OCI-LY1 (cell line): ENCODE data around the gene KRTAP16-1.

ENCODE experiments used
- H2AFZ ChIP-seq: fragments of 200-600 bp; sonication (generic), shearing (Covaris generic); 2 replicates; pipeline ENCODE4 v1.6.0; 2014; ENCODE audit warnings: antibody characterized with exemption, mild to moderate bottlenecking, low read length
- H3F3A ChIP-seq: fragments of 200-600 bp; sonication (generic), shearing (Covaris generic); 2 replicates; pipeline ENCODE4 v1.6.0; 2014; ENCODE audit warnings: mild to moderate bottlenecking, antibody characterized with exemption, low read length, moderate library complexity; ENCODE audit not compliant: insufficient read depth
- H3K27ac ChIP-seq: fragments of 200-600 bp; sonication (generic); 2 replicates; pipeline ENCODE4 v1.5.1; 2014; ENCODE audit warnings: low read length, mixed run types, mild to moderate bottlenecking, low read depth; ENCODE audit not compliant: poor library complexity, severe bottlenecking
- H3K27me3 ChIP-seq: fragments of 200-600 bp; sonication (generic); 2 replicates; pipeline ENCODE4 v1.6.0; 2014; ENCODE audit warnings: antibody characterized with exemption, mild to moderate bottlenecking, low read length, moderate library complexity; ENCODE audit not compliant: insufficient read depth
- H3K36me3 ChIP-seq: fragments of 200-600 bp; sonication (generic); 2 replicates; pipeline ENCODE4 v1.6.1; 2014; ENCODE audit warnings: mild to moderate bottlenecking, antibody characterized with exemption, low read length, moderate library complexity, mixed read lengths; ENCODE audit not compliant: insufficient read depth
- H3K4me1 ChIP-seq: fragments of 200-600 bp; sonication (generic); 2 replicates; pipeline ENCODE4 v1.5.1; 2014; ENCODE audit warnings: mild to moderate bottlenecking, low read length, moderate library complexity; ENCODE audit not compliant: insufficient read depth, severe bottlenecking
- H3K4me2 ChIP-seq: fragments of 200-600 bp; sonication (generic), shearing (Covaris generic); 2 replicates; pipeline ENCODE4 v1.6.1; 2014; ENCODE audit warnings: low read length
- H3K4me3 ChIP-seq: fragments of 200-600 bp; sonication (generic); 2 replicates; pipeline ENCODE4 v1.5.1; 2014; ENCODE audit warnings: low read length, low read depth, mild to moderate bottlenecking, mixed read lengths; ENCODE audit not compliant: poor library complexity, severe bottlenecking
- H3K79me2 ChIP-seq: fragments of 200-600 bp; shearing (Covaris generic); 2 replicates; pipeline ENCODE4 v1.6.1; 2016; ENCODE audit warnings: mixed run types, low read length, mixed read lengths; ENCODE audit not compliant: insufficient read depth
- H3K9ac ChIP-seq: fragments of 200-600 bp; sonication (generic), shearing (Covaris generic); 2 replicates; pipeline ENCODE4 v1.6.1; 2014; ENCODE audit warnings: mild to moderate bottlenecking, low read length, mixed read lengths
- H3K9me2 ChIP-seq: fragments of 200-600 bp; sonication (generic), shearing (Covaris generic); 2 replicates; pipeline ENCODE4 v1.6.1; 2014; ENCODE audit warnings: low read depth, mild to moderate bottlenecking, low read length, mixed read lengths
- H3K9me3 ChIP-seq: fragments of 200-600 bp; shearing (Covaris generic); 2 replicates; pipeline ENCODE4 v1.6.1; 2014; ENCODE audit warnings: low read length, mixed read lengths
- H4K20me1 ChIP-seq: fragments of 200-600 bp; sonication (generic), shearing (Covaris generic); 2 replicates; pipeline ENCODE4 v1.6.0; 2016; ENCODE audit warnings: mild to moderate bottlenecking, low read length; ENCODE audit not compliant: insufficient read depth
- CTCF ChIP-seq: fragments of 200-600 bp; sonication (generic), shearing (Covaris generic); IDR thresholded peaks from 2 replicates; pipeline ENCODE4 v1.5.1; 2017; ENCODE audit warnings: mild to moderate bottlenecking, antibody characterized with exemption, low read length, moderate library complexity, mixed read lengths
- EZH2 ChIP-seq: fragments of 200-600 bp; sonication (generic), shearing (Covaris generic); IDR thresholded peaks from 2 replicates; pipeline ENCODE4 v1.8.0; 2017; ENCODE audit warnings: borderline replicate concordance, mixed run types, mild to moderate bottlenecking, antibody characterized with exemption, low read length, moderate library complexity, mixed read lengths

KRTAP16-1 gene

GRCh38 chr17:41308918-41309359 lies at the start of gene KRTAP16-1:
Gene KRTAP16-1 (minus strand): TSS chr17:41309309. CDS start chr17:41309253, 56 bp downstream.
- Histone ChIP-seq H2AFZ (no peak within 1 kb of the TSS), H3K27me3 (no peaks in the 10 kb centered on the region), H3K4me2 (peak within 1 kb of the TSS; percentile 12; the same call in 1 of the 2 replicates), H3K4me1 (peaks cover 13% of the 10 kb centered on the region), H3F3A (no peaks in the 10 kb centered on the region), H3K9me2 (no peaks in the 10 kb centered on the region), H3K4me3 (peak within 1 kb of the TSS; percentile 5), H3K79me2 (no peaks in the 10 kb centered on the region), H3K27ac (peak within 1 kb of the TSS; percentile 26), H3K9me3 (no peaks in the 10 kb centered on the region), H3K36me3 (no peaks in the 10 kb centered on the region), H3K9ac (no peak within 1 kb of the TSS), H4K20me1 (no peaks in the 10 kb centered on the region)
- TF ChIP-seq CTCF (no peak), EZH2 (no peak)

GRCh38 chr17:41354536-41354935 lies 45.4 kb upstream of the KRTAP16-1 start:
- no peaks in the 10 kb centered on the region for H4K20me1 ChIP-seq
- H3K36me3 ChIP-seq = no peaks in the 10 kb centered on the region
- no peak overlapping the region for H3K9ac ChIP-seq
- H2AFZ ChIP-seq = no peak overlapping the region
- H3K9me3 ChIP-seq = no peaks in the 10 kb centered on the region
- no peaks in the 10 kb centered on the region for H3K9me2 ChIP-seq
- H3K27me3 ChIP-seq = no peaks in the 10 kb centered on the region
- H3K79me2 ChIP-seq = no peaks in the 10 kb centered on the region
- TF ChIP-seq CTCF = no peak
- no peak for TF ChIP-seq EZH2
- no peak overlapping the region for H3K4me2 ChIP-seq
- no peak overlapping the region for H3K27ac ChIP-seq
- no peaks in the 10 kb centered on the region for H3F3A ChIP-seq
- no peak overlapping the region for H3K4me3 ChIP-seq
- no peaks in the 10 kb centered on the region for H3K4me1 ChIP-seq

- Histone ChIP-seq H3K9me3 (no peaks in the 10 kb centered on the region), H3K36me3 (no peaks in the 10 kb centered on the region), H3K9ac (no peak overlapping the region), H3F3A (no peaks in the 10 kb centered on the region), H3K27me3 (no peaks in the 10 kb centered on the region), H4K20me1 (no peaks in the 10 kb centered on the region), H3K4me3 (no peak overlapping the region), H3K9me2 (no peaks in the 10 kb centered on the region), H3K4me1 (no peaks in the 10 kb centered on the region), H3K4me2 (no peak overlapping the region), H3K27ac (no peak overlapping the region), H3K79me2 (no peaks in the 10 kb centered on the region), H2AFZ (no peak overlapping the region)
- TF ChIP-seq EZH2 (no peak), CTCF (no peak)
These were observed 43.7 kb upstream of the KRTAP16-1 start for GRCh38 chr17:41352597-41353366.
